H9 (cell line): ENCODE results near the gene AXL. TPM values are rescaled to one million over a fixed set of nuclear protein-coding genes. Genes with fewer than 3 reads are reported as not detected.
A peak's percentile ranks its signal among the peaks of the same experiment; 100 is the strongest.

Experiments
- DNase-seq: peaks from one replicate; pipeline ENCODE4 v3.0.0-alpha.2; 2017
- H2AFZ ChIP-seq: one replicate; pipeline ENCODE4 v1.6.1; 2013; ENCODE audit warnings: mild to moderate bottlenecking, low read length, control low read depth, moderate library complexity
- H2AK5ac ChIP-seq: 2 replicates; pipeline ENCODE4 v1.6.1; 2013; ENCODE audit warnings: low read length, control low read depth, mixed read lengths; ENCODE audit not compliant: insufficient read length
- H2BK120ac ChIP-seq: one replicate; pipeline ENCODE4 v1.6.1; 2013; ENCODE audit warnings: low read depth, mild to moderate bottlenecking, low read length, control low read depth, inconsistent platforms; ENCODE audit not compliant: poor library complexity, severe bottlenecking
- H2BK12ac ChIP-seq: 2 replicates; pipeline ENCODE4 v1.6.1; 2013; ENCODE audit warnings: low read length, control low read depth, mixed read lengths, low read depth; ENCODE audit not compliant: insufficient read length
- H2BK15ac ChIP-seq: 2 replicates; pipeline ENCODE4 v1.6.1; 2013; ENCODE audit warnings: low read depth, low read length, control low read depth
- H2BK20ac ChIP-seq: one replicate; pipeline ENCODE4 v1.6.1; 2013; ENCODE audit warnings: low read depth, mild to moderate bottlenecking, low read length, control low read depth, inconsistent platforms; ENCODE audit not compliant: poor library complexity, severe bottlenecking
- H2BK5ac ChIP-seq: 2 replicates; pipeline ENCODE4 v1.6.1; 2013; ENCODE audit warnings: low read length, control low read depth, mixed read lengths; ENCODE audit not compliant: insufficient read length
- H3K14ac ChIP-seq: 2 replicates; pipeline ENCODE4 v1.6.1; 2013; ENCODE audit warnings: low read length, control low read depth; ENCODE audit not compliant: insufficient read depth
- H3K18ac ChIP-seq: 2 replicates; pipeline ENCODE4 v1.6.1; 2013; ENCODE audit warnings: low read depth, mild to moderate bottlenecking, mixed read lengths, low read length, control low read depth; ENCODE audit not compliant: insufficient read length
- H3K23ac ChIP-seq: 2 replicates; pipeline ENCODE4 v1.6.1; 2013; ENCODE audit warnings: low read length, control low read depth, mixed read lengths, low read depth; ENCODE audit not compliant: insufficient read length
- H3K23me2 ChIP-seq: 2 replicates; pipeline ENCODE4 v1.6.1; 2013; ENCODE audit warnings: low read depth, mild to moderate bottlenecking, mixed read lengths, low read length, control low read depth; ENCODE audit not compliant: insufficient read length, poor library complexity, severe bottlenecking
- H3K27ac ChIP-seq: 2 replicates; pipeline ENCODE4 v1.5.1; 2013; ENCODE audit warnings: low read length, control low read depth, mixed read lengths, low read depth; ENCODE audit not compliant: insufficient read length
- H3K27me3 ChIP-seq: 2 replicates; pipeline ENCODE4 v1.6.1; 2013; ENCODE audit warnings: low read length, control low read depth, inconsistent platforms; ENCODE audit not compliant: insufficient read depth
- H3K4ac ChIP-seq: 2 replicates; pipeline ENCODE4 v1.6.1; 2013; ENCODE audit warnings: low read depth, mild to moderate bottlenecking, control low read depth, inconsistent platforms, low read length, moderate library complexity
- H3K4me1 ChIP-seq: 2 replicates; pipeline ENCODE4 v1.6.1; 2013; ENCODE audit warnings: low read length, control low read depth, inconsistent platforms; ENCODE audit not compliant: insufficient read depth
- H3K4me2 ChIP-seq: 2 replicates; pipeline ENCODE4 v1.6.1; 2013; ENCODE audit warnings: low read length, control low read depth, mixed read lengths; ENCODE audit not compliant: insufficient read length, insufficient read depth
- H3K56ac ChIP-seq: 2 replicates; pipeline ENCODE4 v1.6.1; 2013; ENCODE audit warnings: low read depth, mild to moderate bottlenecking, mixed read lengths, low read length, control low read depth; ENCODE audit not compliant: insufficient read length
- H3K79me1 ChIP-seq: 2 replicates; pipeline ENCODE4 v1.6.1; 2013; ENCODE audit warnings: low read depth, mild to moderate bottlenecking, moderate library complexity, low read length, control low read depth, inconsistent platforms; ENCODE audit not compliant: insufficient read depth, poor library complexity, severe bottlenecking
- H3K79me2 ChIP-seq: 2 replicates; pipeline ENCODE4 v1.6.1; 2013; ENCODE audit warnings: low read length, control low read depth, inconsistent platforms; ENCODE audit not compliant: insufficient read depth
- H3K9ac ChIP-seq: 2 replicates; pipeline ENCODE4 v1.6.1; 2013; ENCODE audit warnings: low read length, control low read depth, mixed read lengths; ENCODE audit not compliant: insufficient read length; ENCODE audit errors: extremely low read depth
- H3K9me3 ChIP-seq: one replicate; pipeline ENCODE4 v1.6.1; 2013; ENCODE audit warnings: low read depth, low read length, inconsistent platforms; ENCODE audit not compliant: control insufficient read depth
- H3T11ph ChIP-seq: one replicate; pipeline ENCODE4 v1.6.1; 2013; ENCODE audit warnings: mild to moderate bottlenecking, low read length, control low read depth, inconsistent platforms
- H4K20me1 ChIP-seq: one replicate; pipeline ENCODE4 v1.6.1; 2013; ENCODE audit not compliant: control insufficient read depth, insufficient read length, insufficient read depth
- H4K5ac ChIP-seq: 2 replicates; pipeline ENCODE4 v1.6.1; 2013; ENCODE audit warnings: low read depth, mild to moderate bottlenecking, mixed read lengths, low read length, control low read depth; ENCODE audit not compliant: insufficient read length
- H4K8ac ChIP-seq: replicated peaks from 2 replicates; pipeline ENCODE4 v1.6.1; 2013; ENCODE audit warnings: low read length, control low read depth, mixed read lengths, low read depth; ENCODE audit not compliant: insufficient read length
- H4K91ac ChIP-seq: 2 replicates; pipeline ENCODE4 v1.6.1; 2013; ENCODE audit warnings: low read depth, mild to moderate bottlenecking, moderate library complexity, mixed read lengths, low read length, control low read depth; ENCODE audit not compliant: insufficient read length
- H3K27ac Mint-ChIP-seq, 3 experiments: 2 replicates in 2 of 3; 3 replicates in 1 of 3; pipeline ENCODE4 v1.8.0; 2020 to 2021; ENCODE audit warnings: mixed read lengths in 3 of 3, mild to moderate bottlenecking in 1 of 3, moderate library complexity in 1 of 3
- H3K27me3 Mint-ChIP-seq: 2 replicates; pipeline ENCODE4 v1.8.0; 2021; ENCODE audit warnings: low read depth, mild to moderate bottlenecking, moderate library complexity, mixed read lengths
- H3K36me3 Mint-ChIP-seq, 3 experiments: 2 replicates in 2 of 3; 3 replicates in 1 of 3; pipeline ENCODE4 v1.8.0; 2020 to 2021; ENCODE audit warnings: low read depth in 3 of 3, mixed read lengths in 3 of 3; ENCODE audit not compliant: insufficient read depth in 1 of 3
- H3K4me1 Mint-ChIP-seq, 2 experiments: 2 replicates each; pipeline ENCODE4 v1.8.0; 2020; ENCODE audit warnings: mixed read lengths in 2 of 2
- H3K4me3 Mint-ChIP-seq, 2 experiments: 2 replicates in 1 of 2; 3 replicates in 1 of 2; pipeline ENCODE4 v1.8.0; 2020 to 2021; ENCODE audit warnings: mild to moderate bottlenecking in 2 of 2, mixed read lengths in 2 of 2, moderate library complexity in 1 of 2
- H3K9me3 Mint-ChIP-seq, 2 experiments: 2 replicates in 1 of 2; 3 replicates in 1 of 2; pipeline ENCODE4 v1.8.0; 2020; ENCODE audit warnings: mild to moderate bottlenecking in 2 of 2, mixed read lengths in 2 of 2, moderate library complexity in 1 of 2
- CTCF ChIP-seq: fragments of 200-600 bp; sonication (generic); conservative IDR thresholded peaks from 3 replicates; pipeline ENCODE4 v1.8.0; 2021; ENCODE audit warnings: antibody characterized with exemption, mild to moderate bottlenecking
- WGBS: extraction: QIAGEN DNeasy Blood & Tissue Kit; methylation state at CpG from one replicate; pipeline ENCODE4 v1.1.7; 2013; ENCODE audit warnings: missing lambda C conversion rate, low lambda C conversion rate, mixed read lengths; ENCODE audit not compliant: insufficient read length; ENCODE audit errors: extremely low coverage; 5-methylcytosine and 5-hydroxymethylcytosine counted together
- total RNA-seq: library from RNA; stranded (reverse); gene quantifications from 2 replicates; pipeline ENCODE4 v1.2.1, GENCODE V29; 2021

Gene AXL
- total RNA-seq, 1 experiment from 2014 or later = 29.4 TPM

GRCh38 chr19:41263042-41263849, 44.2 kb downstream of the AXL start:
- Histone ChIP-seq H3K27ac (peak overlapping the region; percentile 98), H2AFZ (no peak overlapping the region), H3K4ac (peak overlapping the region; percentile 4; the same call in 1 of the 2 replicates), H3K9ac (peak overlapping the region; percentile 91), H3K23ac (no peak overlapping the region), H2BK120ac (no peak overlapping the region), H4K20me1 (no peaks in the 10 kb centered on the region), H3T11ph (no peak overlapping the region), H4K91ac (peak overlapping the region; percentile 1), H3K79me1 (peaks cover 6% of the 10 kb centered on the region), H4K5ac (peak overlapping the region; percentile 73), H2BK12ac (peak overlapping the region; percentile 42), H3K9me3 (no peaks in the 10 kb centered on the region), H3K79me2 (peaks cover 28% of the 10 kb centered on the region), H3K14ac (peak overlapping the region; percentile 44), H3K18ac (peak overlapping the region; percentile 29), H3K56ac (peak overlapping the region; percentile 89), H2AK5ac (no peak overlapping the region), H3K27me3 (no peaks in the 10 kb centered on the region), H3K23me2 (peaks cover 18% of the 10 kb centered on the region), H2BK5ac (peak overlapping the region; percentile 92), H3K4me2 (peak overlapping the region; percentile 83), H2BK20ac (no peak overlapping the region), H4K8ac (no peak overlapping the region), H3K4me1 (no peaks in the 10 kb centered on the region), H2BK15ac (no peak overlapping the region)
- H3K27ac Mint-ChIP-seq = peak overlapping the region; percentile 99 to 100 (median 99)
- H3K27me3 Mint-ChIP-seq = peaks cover 1% of the 10 kb centered on the region; the same call in 1 of the 2 replicates
- DNase-seq = peak; percentile 44
- peaks cover 30% of the 10 kb centered on the region in 2 experiments for H3K4me1 Mint-ChIP-seq
- H3K9me3 Mint-ChIP-seq = peaks cover 0 to 4% of the 10 kb centered on the region in 2 experiments; a peak in 2 of 5 replicates
- H3K36me3 Mint-ChIP-seq = peaks cover 20 to 53% (median 41%) of the 10 kb centered on the region in 3 experiments
- no CpG with 5 or more reads among the region's 46 CpGs for WGBS
- no peak for TF ChIP-seq CTCF
- peak overlapping the region; percentile 99 to 100 for H3K4me3 Mint-ChIP-seq
